Suprapubic skin (tissue), 4 donors: ENCODE results near the gene BRD8.

Experiments
- EP300 ChIP-seq: sonication (generic); formaldehyde crosslinking; IDR thresholded peaks from one replicate; pipeline ENCODE4 v1.6.1; 2017; ENCODE audit warnings: antibody characterized with exemption
- POLR2A ChIP-seq, 2 donors: fragments of 450-650 bp; IDR thresholded peaks; one replicate each; pipeline ENCODE4 v1.6.1; 2017; ENCODE audit warnings: antibody characterized with exemption in 2 of 2, mild to moderate bottlenecking in 2 of 2, moderate library complexity in 2 of 2
- POLR2AphosphoS5 ChIP-seq, 3 donors: sonication (generic); formaldehyde crosslinking; IDR thresholded peaks; one replicate each; pipeline ENCODE4 v1.6.1; 2017; ENCODE audit warnings: antibody characterized with exemption in 3 of 3
- TF ChIP-seq, protein P1 (sequence below), 2 donors: fragments of 200-600 bp in 1 of 2; fragments of 450-650 bp in 1 of 2; sonication (generic) in 1 of 2; IDR thresholded peaks; one replicate each; pipeline ENCODE4 v1.5.1; 2016 to 2019; ENCODE audit warnings: antibody characterized with exemption in 2 of 2, mild to moderate bottlenecking in 1 of 2, moderate library complexity in 1 of 2

DNA sequence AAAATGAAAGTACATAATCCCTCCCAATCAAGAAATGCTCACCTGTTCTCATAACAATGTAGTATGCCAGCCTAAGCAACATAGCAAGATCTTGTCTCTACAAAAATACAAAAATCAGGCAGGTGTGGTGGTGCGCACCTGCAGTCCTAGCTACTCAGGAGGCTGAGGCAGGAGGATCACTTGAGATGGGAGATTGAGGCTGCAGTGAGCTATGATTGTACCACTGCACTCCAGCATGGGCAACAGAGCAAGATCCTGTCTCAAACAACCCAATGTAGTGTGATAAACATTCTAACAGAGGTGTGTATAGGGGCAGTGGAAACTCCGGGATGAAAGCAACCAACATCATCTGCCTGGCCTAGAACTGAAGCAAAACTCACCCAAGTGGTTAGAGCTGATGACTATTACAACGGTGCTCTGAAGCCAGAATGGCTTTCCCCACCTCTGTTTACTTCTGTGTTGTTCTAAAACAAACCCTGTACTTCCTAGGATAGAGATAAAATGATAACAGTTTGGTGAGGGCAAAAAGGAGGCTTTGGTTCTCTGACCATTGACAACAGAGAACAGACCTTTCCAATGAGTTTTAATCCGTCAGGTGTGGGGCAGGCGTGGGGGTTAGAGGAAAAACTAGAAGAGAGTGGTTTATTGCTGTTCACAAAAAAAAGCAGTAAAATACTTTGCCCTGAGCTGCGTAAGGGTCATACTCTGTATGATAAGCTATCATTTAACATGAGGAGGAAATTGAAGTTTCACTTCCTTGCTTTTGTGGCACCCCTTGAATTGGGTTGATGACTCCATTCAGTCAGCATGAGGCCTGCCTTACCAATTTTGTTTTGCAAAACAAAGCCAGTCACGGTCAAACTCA, 75.7 kb downstream of the BRD8 start:
- TF ChIP-seq, protein P1, sequence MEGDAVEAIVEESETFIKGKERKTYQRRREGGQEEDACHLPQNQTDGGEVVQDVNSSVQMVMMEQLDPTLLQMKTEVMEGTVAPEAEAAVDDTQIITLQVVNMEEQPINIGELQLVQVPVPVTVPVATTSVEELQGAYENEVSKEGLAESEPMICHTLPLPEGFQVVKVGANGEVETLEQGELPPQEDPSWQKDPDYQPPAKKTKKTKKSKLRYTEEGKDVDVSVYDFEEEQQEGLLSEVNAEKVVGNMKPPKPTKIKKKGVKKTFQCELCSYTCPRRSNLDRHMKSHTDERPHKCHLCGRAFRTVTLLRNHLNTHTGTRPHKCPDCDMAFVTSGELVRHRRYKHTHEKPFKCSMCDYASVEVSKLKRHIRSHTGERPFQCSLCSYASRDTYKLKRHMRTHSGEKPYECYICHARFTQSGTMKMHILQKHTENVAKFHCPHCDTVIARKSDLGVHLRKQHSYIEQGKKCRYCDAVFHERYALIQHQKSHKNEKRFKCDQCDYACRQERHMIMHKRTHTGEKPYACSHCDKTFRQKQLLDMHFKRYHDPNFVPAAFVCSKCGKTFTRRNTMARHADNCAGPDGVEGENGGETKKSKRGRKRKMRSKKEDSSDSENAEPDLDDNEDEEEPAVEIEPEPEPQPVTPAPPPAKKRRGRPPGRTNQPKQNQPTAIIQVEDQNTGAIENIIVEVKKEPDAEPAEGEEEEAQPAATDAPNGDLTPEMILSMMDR (IDR thresholded peaks at IDR 0.05), result no peak
- TF ChIP-seq POLR2A (IDR thresholded peaks at IDR 0.05), result no peak
- TF ChIP-seq EP300, result no peak
- no peak for TF ChIP-seq POLR2AphosphoS5 (IDR thresholded peaks at IDR 0.05)
